Measurements from ENCODE around the gene TPI1.

- TF ChIP-seq CTCF (IDR thresholded peaks at IDR 0.05; ENCODE audit: low read depth, low read length, poor library complexity, severe bottlenecking) = no peak
- TF ChIP-seq EZH2phosphoT487 (IDR thresholded peaks at IDR 0.05; ENCODE audit: borderline replicate concordance, low read length) = no peak
Measured at GRCh38 chr12:6888360-6888759, 21.0 kb downstream of the TPI1 start.

Measured in DOHH2 (cell line).